GM18520 (cell line): ENCODE data around the gene P2RY6.

Source experiments
- ATAC-seq: cut with Tn5 transposase; IDR thresholded peaks from one replicate; pipeline ENCODE4 v1.9.1; 2021; ENCODE audit not compliant: unreplicated experiment

Gene P2RY6

GRCh38 chr11:73275381-73275750 is 3.2 kb downstream of the P2RY6 start:
- ATAC-seq: no peak

GRCh38 chr11:73277467-73277866 is 5.3 kb downstream of the P2RY6 start:
- no peak for ATAC-seq

- no peak for ATAC-seq
These were observed 8.5 kb downstream of the P2RY6 start for GRCh38 chr11:73280626-73281025.

GRCh38 chr11:73281201-73281741 is 9.1 kb downstream of the P2RY6 start:
- no peak for ATAC-seq

GRCh38 chr11:73281796-73282660 is 9.9 kb downstream of the P2RY6 start:
- ATAC-seq: no peak

- no peak for ATAC-seq
These were observed 11.3 kb downstream of the P2RY6 start for GRCh38 chr11:73283276-73284000.

GRCh38 chr11:73284106-73284505 is 12.0 kb downstream of the P2RY6 start:
- ATAC-seq: no peak

GRCh38 chr11:73285721-73286120 is 13.6 kb downstream of the P2RY6 start:
- ATAC-seq: no peak

- ATAC-seq: no peak
These were observed 14.2 kb downstream of the P2RY6 start for GRCh38 chr11:73286240-73286810.

- no peak for ATAC-seq
These were observed 15.4 kb downstream of the P2RY6 start for GRCh38 chr11:73287400-73288101.

- ATAC-seq: no peak
These were observed 16.2 kb downstream of the P2RY6 start for GRCh38 chr11:73288192-73288872.

- ATAC-seq: peak; percentile 75
These were observed 17.0 kb downstream of the P2RY6 start for GRCh38 chr11:73288873-73289707.

- no peak for ATAC-seq
These were observed 18.4 kb downstream of the P2RY6 start for GRCh38 chr11:73290536-73290935.

GRCh38 chr11:73291196-73291595 is 19.1 kb downstream of the P2RY6 start:
- no peak for ATAC-seq

GRCh38 chr11:73291781-73292524 is 19.8 kb downstream of the P2RY6 start:
- no peak for ATAC-seq

- no peak for ATAC-seq
These were observed 20.4 kb downstream of the P2RY6 start for GRCh38 chr11:73292525-73292894.

GRCh38 chr11:73293356-73293936 is 21.3 kb downstream of the P2RY6 start:
- no peak for ATAC-seq

GRCh38 chr11:73294604-73295003 is 22.5 kb downstream of the P2RY6 start:
- no peak for ATAC-seq
